ENCODE measurements around the gene PRDX2.
A peak's percentile ranks its signal among the peaks of the same experiment; 100 is the strongest.

PRDX2 gene

DNA sequence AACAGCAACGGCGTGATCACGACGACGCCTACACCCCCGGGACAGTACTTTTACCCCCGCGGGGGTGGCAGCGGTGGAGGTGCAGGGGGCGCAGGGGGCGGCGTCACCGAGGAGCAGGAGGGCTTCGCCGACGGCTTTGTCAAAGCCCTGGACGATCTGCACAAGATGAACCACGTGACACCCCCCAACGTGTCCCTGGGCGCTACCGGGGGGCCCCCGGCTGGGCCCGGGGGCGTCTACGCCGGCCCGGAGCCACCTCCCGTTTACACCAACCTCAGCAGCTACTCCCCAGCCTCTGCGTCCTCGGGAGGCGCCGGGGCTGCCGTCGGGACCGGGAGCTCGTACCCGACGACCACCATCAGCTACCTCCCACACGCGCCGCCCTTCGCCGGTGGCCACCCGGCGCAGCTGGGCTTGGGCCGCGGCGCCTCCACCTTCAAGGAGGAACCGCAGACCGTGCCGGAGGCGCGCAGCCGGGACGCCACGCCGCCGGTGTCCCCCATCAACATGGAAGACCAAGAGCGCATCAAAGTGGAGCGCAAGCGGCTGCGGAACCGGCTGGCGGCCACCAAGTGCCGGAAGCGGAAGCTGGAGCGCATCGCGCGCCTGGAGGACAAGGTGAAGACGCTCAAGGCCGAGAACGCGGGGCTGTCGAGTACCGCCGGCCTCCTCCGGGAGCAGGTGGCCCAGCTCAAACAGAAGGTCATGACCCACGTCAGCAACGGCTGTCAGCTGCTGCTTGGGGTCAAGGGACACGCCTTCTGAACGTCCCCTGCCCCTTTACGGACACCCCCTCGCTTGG is 9.3 kb downstream of the PRDX2 start:
- peak; percentile 84 for DNase-seq

DNA sequence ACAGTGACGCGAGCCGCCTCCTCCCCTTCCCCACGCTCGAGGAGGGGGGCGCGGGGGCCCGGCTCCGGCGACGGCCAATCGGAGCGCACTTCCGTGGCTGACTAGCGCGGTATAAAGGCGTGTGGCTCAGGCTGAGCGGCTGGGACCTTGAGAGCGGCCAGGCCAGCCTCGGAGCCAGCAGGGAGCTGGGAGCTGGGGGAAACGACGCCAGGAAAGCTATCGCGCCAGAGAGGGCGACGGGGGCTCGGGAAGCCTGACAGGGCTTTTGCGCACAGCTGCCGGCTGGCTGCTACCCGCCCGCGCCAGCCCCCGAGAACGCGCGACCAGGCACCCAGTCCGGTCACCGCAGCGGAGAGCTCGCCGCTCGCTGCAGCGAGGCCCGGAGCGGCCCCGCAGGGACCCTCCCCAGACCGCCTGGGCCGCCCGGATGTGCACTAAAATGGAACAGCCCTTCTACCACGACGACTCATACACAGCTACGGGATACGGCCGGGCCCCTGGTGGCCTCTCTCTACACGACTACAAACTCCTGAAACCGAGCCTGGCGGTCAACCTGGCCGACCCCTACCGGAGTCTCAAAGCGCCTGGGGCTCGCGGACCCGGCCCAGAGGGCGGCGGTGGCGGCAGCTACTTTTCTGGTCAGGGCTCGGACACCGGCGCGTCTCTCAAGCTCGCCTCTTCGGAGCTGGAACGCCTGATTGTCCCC is 10.1 kb downstream of the PRDX2 start, which contains the start of gene JUNB:
Gene JUNB, plus strand, starts transcription at position 142 of the 706 bp plus-strand sequence. Its CDS starts 286 bp downstream, at position 428.
- peak; percentile 98 for DNase-seq

DNA sequence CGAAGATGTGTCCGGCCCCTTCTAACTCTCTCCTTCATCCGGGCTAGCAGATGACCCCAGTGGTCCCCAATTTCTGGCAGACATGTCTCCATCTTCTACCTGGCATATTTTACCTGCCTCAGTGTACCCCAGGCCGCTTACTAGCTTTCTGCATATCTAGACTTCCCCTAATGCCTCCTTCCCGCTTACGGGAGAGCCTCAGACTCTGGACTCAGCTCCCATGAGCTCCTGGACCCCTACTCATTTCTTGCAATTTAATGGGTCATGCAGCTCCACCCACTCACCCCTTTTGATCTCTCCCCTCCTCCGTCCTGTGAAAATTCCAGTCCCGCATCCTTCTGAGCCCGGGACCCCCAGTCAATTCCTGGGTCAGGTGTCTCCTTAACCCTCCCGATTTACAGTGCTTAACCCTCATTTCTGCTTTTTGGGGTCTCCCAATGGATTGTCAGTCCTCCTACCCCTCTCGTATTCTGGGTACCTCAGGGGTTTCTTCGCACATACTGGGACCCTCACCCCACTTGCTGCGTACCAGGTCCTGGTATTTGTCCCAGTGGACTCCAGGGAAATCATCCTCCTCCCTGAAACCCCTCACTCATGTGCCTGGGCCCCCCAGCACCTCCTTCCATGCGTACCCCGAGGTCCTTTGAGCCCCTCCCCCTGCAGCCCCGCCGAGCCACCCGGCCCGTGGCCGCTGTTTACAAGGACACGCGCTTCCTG is 10.8 kb downstream of the PRDX2 start:
- DNase-seq = peak; percentile 19

DNA sequence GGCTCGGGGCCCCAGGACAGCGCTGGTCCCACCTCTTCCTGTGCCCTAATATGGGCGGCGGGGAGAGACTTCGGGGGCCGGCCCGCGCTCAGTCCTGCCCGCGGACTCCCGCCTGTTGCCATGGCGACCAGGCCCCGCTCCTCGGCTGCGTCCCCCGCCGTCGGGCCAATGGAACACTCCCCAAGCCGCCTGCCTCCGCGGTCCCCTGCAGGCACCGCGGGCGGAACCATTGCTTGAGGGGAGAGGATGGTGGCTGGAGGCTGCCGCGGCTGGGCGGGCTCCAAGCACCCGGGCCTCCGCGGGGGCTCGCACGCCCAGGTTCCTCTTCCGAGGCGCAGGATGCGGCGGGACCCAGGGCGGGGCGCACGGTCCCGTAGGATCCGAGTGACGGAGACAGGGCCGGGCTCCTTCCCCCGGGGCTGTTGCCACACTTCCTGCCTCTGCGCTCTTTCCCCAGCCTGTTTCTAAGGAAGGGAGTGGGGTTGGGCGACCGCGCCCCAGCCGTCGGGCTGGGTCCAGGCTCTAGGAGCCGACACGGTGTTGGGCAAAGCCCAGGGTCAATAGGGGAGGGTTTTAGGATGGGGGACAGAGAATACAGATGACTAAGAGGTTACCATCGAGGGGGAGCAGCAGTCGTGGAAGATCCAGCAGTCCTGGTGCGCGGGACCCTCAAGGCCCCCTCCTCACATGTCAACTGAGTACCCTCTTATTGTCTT is 11.5 kb downstream of the PRDX2 start:
- peak; percentile 89 for DNase-seq

DNA sequence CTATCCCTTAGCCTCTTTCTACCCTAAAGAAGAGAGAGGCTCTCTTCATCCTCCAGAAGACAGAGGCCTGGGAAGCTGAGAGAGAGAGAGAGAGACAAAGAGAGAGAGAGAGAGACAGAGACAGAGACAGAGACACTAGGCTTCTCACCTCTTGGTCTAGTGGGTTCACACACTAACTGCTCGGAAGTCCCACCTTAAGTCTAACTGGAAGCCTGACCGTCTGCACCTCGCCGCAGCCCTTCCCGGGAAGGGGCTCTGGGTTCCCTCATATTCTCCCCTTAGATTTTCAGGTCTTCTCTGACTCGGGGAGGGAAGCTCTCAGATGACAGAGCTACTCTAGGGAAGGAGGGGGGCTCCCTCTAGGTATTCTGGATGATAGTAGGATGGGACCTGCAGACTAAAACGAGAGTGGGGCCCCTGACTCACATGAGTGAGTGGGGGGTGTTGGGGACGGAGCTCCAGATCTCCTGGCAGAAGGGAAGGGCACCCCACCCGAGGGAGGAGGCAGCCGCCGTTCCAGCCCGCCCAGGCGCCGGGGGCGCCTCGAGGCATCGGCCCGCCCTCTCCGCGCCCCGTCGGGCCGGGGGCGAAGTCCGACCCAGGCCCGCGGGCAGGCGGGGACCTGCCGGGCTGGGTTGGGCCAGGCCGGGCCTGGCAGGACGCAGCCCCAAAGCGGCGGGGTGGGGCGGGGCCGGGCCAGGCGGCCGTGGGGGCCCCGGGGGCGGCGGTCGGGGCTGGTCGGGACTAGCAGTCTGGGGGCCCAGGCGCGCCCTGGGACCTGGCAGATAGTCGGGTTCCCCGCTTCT is 12.3 kb downstream of the PRDX2 start:
- no peak for DNase-seq

DNA sequence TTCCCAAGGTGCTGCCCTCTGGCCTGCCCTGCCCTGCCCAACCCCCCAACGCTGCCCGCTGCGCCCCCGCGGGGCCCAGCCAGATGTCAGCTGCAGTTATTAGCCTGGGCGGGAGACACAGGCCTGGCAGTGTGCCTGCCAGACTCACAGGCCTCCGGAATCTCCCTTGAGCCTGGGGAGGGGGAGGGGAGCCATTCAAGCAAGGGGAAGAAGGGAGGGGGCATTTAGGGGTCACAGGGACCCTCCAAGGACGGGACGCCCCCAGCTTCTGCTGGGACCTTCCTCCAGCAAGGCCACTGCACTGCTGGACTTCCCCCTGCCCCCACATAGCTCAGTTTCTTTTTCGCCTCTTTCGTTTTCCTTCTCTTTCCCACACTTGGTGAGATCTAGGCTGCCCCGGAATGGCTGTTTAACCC is 12.9 kb downstream of the PRDX2 start:
- DNase-seq = peak; percentile 28

DNA sequence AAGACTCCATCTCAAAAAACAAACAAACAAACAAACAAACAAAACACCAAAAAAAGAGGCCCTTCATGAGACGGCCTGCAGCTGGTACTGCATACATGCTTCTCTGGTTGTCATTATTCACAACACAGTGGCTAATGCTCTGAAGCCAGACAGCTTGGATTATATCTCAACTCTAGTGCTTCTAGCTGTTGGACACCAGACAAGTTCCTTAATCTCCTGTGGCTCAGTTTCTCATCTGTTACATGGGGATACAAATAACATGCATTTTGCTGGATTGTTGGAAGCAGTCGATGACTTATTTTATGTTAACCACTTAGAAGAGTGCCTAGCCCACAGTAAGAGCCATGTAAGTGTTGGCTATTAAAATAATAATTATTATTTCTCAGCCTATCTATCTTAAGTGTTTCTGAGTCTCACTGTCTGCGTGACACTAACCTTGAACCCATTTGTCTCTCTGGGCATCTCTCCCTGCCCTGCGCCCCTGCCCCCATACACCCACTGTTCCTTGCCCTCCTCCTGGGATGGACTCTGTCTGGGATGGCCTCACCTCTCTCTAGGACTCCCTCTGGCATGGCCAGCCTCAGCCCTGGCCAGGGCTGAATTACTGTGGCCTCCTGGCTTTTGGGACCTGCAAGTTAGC is 13.4 kb downstream of the PRDX2 start:
- DNase-seq = no peak

DNA sequence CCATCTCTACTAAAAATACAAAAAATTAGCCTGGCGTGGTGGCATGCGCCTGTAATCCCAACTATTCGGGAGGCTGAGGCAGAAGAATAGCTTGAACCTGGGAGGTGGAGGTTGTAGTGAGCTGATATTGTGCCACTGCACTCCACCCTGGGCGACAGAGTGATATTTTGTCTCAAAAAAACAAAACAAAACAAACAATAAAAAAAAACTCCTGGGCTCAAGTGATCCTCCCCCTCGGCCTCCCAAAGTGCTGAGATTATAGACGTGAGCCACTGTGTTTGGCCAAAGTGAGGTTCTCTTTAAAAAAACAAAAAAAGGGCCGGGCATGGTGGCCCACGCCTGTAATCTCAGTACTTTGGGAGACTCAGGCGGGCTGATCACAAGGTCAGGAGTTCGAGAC is 14.1 kb downstream of the PRDX2 start:
- no peak for DNase-seq

DNA sequence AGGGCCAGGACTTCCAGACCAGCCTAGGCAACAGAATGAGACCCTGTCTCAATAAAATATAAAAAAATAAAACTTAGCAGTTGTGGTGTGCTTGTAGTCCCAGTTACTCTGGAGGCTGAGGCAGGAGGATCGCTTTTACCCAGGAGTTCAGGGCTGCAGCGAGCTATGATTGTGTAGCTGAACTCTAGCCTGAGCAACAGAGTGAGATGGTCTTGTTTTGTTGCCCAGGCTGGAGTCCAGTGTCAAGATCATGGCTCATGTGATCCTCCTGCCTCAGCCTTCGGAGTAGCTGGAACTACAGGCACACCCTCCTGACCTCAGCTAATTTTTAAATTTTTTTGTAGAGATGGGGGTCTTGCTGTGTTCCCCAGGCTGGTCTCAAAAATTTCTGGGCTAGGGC is 14.6 kb downstream of the PRDX2 start:
- DNase-seq = no peak

DNA sequence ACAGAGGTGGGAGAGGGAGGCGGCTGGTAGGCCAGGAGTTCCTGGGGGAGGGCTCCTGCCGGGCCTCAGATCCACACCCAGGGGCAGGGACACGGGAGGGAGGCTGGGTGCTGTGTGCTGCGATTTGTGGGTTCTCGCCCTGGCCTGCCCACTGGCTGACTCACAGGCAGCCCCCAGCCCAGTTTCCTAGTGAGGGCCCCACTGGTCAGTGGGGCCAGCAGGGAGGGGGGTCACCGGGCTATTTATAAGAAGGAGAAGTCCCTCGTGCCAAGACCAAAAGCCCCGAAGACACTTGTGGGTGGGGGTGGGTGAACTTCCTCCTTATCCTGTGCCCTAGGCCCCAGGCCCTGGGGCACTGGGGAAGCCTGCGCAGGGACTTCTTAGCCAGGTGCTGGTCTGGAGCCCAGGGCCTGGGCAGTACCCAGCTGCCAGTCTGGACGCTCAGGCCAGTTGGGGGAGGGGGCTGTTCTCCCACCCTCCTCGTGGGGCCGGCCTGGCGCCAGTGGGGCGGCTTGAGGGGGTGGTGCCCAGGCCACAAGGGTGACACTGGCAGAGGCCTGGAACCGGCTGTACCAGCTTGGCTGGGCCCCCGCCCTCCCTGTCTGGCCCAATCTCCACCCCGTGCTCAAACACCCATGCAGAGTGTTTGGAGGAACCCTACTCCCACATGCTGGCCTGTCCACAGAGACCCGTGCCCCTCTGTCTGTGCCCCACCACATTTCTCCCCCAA is 15.3 kb downstream of the PRDX2 start:
- peak; percentile 24 for DNase-seq

DNA sequence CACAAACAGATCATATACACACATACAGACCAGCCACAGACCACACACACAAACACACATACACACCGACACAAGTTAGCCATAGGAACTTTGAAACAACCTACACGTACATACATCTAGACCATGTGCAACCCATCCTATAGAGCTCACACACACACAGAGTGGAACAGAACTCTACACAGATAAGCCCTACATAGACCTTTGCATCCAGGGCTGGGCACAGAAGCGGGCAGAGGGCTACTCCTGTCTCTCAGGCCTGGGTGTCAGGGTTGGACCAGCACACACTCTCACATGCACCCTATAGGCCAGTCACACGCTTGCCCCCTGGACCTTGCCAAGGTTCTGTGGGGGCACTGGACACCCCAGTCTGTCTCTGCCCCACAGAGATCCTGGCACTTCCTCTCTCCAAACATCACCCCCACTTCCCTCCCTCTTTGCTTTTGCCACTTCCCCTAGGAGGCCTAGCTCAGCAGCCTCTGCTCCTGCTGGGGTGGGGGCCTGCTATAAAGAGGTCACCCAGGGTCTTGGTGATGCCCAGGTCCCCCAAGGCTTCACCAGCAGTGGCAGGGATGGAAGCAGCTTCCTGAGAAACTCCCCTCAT is 16.1 kb downstream of the PRDX2 start:
- no peak for DNase-seq

DNA sequence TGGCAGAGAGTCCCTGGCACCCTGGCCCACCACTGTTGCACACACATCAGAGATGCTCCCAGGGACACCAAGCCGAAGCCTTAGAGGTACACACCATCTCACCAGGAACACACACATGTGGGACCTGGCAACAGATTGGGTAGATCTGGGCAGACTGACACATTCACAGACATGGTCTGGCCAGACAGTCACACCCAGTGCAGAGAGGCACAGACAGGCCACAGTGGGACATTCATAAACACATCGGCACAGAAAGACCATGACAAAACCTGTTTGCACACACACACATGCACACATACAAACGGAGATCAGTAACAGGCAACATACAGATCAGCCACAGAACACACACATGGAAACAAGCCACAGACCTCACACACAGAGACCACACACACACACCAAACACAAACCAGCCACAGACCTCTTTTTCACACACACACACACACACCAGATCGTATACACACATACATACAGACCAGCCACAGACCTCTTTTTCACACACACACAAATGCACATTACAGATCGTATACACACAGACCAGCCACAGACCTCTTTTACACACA is 16.6 kb downstream of the PRDX2 start:
- DNase-seq = peak; percentile 14

DNA sequence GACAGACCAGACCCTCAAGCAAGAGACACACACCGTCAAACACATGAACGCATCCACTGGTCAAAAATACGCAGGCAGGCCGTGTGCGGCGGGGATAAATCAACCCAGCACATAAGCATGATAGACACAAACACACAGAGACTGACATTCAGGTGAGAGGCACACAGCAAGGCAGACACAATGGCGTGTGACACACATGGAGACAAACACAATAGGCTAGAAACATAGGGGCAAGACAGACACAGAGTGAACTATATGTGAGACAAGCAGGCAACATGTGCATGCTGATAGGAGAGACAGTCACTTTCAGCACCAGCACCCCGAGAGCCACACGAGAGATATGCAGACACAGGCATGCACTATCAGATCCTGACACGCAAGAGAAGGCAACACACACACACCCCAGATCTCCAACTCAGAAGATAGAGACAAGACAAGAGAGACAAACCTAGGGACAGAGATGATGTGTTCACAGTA is 17.2 kb downstream of the PRDX2 start:
- DNase-seq = peak; percentile 26

DNA sequence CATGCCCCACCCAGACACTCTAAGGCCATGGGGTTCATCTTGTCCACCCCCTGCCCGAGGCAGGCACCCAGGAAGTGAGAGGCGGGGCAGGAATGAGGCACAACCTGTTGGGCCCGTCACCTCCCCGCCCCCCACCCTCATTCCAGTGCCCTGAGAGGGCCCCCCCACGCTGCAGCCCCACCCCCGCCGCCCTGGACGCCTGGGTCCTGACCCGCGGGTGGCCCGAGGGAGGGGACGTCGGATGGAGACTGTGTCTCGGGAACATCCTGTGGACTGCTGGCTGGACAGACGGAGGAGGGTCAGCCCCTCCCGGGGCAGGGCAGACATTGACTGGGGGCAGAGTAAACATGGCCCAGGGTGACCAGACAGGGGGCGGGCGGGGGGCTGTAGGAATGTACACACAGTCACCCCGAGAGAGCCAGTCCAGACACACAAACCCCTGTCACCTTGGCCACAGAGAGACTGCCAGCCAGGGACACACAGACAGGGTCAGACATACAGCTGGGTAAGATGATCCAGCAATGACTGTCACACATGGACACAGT is 17.7 kb downstream of the PRDX2 start:
- DNase-seq = peak; percentile 25

DNA sequence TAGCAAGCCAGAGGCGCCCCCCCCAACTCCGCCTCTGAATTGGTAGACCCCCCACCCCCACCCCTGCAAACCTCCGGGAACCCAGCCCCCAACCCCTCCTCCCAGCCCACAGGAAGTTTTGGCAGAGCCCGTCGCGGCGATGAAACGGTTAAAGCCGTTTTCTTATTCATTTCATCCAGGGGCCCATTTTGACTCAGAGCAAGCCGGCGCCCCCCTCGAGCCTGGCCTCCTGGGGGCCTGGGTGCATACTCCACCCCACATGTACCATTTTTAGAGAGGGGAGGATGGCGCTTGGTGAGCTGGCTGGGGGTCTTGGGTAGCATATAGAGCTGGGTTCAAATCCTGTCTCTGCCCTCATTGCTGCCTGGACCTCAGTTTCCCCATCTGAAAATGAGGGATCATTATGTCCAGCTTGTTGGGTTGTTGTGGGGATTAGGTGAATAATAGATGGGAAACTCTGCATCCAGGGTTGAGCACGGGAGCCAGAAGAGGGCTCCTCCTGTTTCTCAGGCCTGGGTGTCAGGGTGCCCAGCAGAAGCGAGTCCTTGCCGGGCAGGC is 18.2 kb downstream of the PRDX2 start:
- peak; percentile 48 for DNase-seq

DNA sequence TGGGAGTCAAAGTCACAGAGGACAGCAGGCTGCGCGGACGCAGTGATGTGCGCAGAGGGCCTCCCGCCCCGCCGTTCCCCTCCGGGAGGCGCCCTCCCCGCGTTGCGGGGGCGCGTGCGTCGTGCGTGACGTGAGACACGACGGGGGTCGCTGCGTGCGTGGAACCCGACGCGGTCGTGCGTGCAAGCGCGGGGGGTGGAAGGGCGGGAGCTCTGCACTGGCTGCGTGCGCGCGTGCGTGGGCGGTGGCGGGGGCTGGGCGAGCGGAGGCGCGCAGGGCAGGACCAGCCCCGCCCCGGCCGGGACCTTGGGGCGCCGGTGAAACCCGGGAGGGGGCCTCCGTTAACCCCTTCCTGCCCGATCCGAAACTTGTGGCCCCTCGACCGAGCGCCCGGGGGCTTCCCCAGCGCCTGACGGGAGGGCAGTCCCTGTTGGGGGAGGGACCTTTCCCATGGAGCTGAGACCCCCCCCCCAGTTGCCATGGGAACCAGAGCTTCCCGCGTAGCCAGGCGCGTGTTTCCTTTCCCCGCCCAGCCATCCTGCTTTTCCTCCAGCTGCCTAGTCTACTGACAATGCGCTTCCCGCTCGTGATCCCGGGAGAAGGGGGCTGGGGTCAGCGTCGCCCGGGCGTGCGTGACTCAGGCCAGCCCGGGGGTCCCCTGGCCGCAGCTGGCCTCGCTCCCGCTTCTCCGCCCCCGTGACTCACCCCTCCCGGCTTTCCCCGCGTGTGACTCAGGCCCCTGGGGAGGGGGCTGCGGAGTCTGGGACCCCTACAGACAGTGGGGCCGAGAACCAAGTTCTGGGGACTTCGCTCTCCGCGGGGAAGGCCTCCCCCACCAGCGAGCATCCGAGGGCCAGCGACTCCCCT is 18.9 kb downstream of the PRDX2 start:
- peak; percentile 96 for DNase-seq

DNA sequence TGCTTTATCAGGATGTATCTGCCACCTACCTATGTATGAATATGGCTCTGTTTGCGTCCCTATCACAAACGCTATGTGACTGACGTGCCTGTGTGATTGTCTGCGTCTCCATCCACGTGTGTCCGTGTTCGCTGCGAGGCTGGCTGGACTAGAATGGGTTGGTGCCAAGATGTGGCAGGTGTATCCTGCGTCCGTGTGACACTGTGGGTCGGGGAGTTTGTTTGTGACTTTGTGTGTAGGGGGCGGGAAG is 19.5 kb downstream of the PRDX2 start:
- no peak for DNase-seq

Measured in CD4-positive, alpha-beta T cell treated with Interleukin-6 for 4 hours (primary cell).